ENCODE results near the gene C6orf132.

Gene C6orf132

GRCh38 chr6:42136508-42137193, 5.8 kb downstream of the C6orf132 start:
- no peak for DNase-seq (ENCODE audit: low read depth)
- TF ChIP-seq CTCF (IDR thresholded peaks at IDR 0.05; ENCODE audit: low read depth, low read length, missing control alignments) = peak; percentile 44
- no peak overlapping the region for H3K4me3 ChIP-seq (ENCODE audit: low read depth, low read length)

DNA sequence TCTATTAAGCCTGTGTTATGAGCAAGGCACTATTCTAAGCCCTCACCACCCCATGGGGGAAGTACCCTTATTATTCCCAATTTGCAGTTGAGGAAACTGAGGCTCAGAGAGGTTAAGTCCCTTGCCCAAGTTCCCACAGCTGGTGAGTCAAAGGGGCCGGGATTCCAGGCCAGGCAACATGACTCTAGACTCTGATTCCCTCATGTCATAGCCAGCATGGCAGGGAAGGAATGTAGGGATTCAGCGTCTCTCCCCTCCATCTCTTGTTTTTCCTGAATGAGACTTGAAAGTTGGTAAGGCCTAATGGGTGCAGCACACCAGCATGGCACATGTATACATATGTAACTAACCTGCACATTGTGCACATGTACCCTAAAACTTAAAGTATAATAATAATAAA, 6.7 kb downstream of the C6orf132 start:
- TF ChIP-seq CTCF (IDR thresholded peaks at IDR 0.05; ENCODE audit: low read depth, low read length, missing control alignments) = no peak
- H3K4me3 ChIP-seq (ENCODE audit: low read depth, low read length) = no peak overlapping the region

DNA sequence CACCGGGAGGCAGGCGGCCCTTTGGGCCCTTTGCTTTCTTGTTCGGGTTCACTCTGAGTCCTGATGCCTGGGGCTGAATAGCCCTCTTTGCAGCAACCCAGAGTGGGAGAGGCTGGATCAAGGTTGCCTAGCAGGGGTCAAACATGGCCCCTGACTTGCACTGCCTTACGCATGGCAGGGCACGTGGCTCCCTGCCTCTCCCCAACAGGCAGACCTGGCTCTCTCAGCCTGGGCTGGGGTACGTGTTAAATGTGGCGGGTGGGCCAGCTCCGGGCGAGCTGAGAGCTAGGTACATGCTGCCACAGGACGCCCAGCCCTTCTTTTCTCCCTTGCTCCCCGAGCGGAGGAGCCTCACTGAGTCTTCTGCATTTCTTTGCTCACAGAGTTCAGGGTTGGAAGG, 7.3 kb downstream of the C6orf132 start:
- no peak for DNase-seq (ENCODE audit: low read depth)
- no peak overlapping the region for H3K4me3 ChIP-seq (ENCODE audit: low read depth, low read length)
- TF ChIP-seq CTCF (IDR thresholded peaks at IDR 0.05; ENCODE audit: low read depth, low read length, missing control alignments) = no peak

More for the DNA sequence above, 6.7 kb downstream of the C6orf132 start:
- no peak for DNase-seq (ENCODE audit: low read depth)

- DNase-seq (ENCODE audit: low read depth) = no peak
- no peak overlapping the region for H3K4me3 ChIP-seq (ENCODE audit: low read depth, low read length)
- no peak for TF ChIP-seq CTCF (IDR thresholded peaks at IDR 0.05; ENCODE audit: low read depth, low read length, missing control alignments)
Observed at GRCh38 chr6:42133926-42134325, 8.5 kb downstream of the C6orf132 start.

GRCh38 chr6:42131531-42131930, 10.9 kb downstream of the C6orf132 start:
- H3K4me3 ChIP-seq (ENCODE audit: low read depth, low read length) = no peak overlapping the region
- DNase-seq (ENCODE audit: low read depth) = no peak
- TF ChIP-seq CTCF (IDR thresholded peaks at IDR 0.05; ENCODE audit: low read depth, low read length, missing control alignments) = no peak

- no peak overlapping the region for H3K4me3 ChIP-seq (ENCODE audit: low read depth, low read length)
- no peak for TF ChIP-seq CTCF (IDR thresholded peaks at IDR 0.05; ENCODE audit: low read depth, low read length, missing control alignments)
- no peak for DNase-seq (ENCODE audit: low read depth)
Observed at GRCh38 chr6:42129360-42129676, 13.1 kb downstream of the C6orf132 start.
